SIG-M5 treated with dmso at 0.1 percent for 504 hours (cell line): ENCODE data around the gene MAG.

Experiments used
- DNase-seq: peaks from one replicate; lab custom pipeline; 2025; ENCODE audit not compliant: unreplicated experiment; lab: John Stamatoyannopoulos, UW

MAG gene

DNA sequence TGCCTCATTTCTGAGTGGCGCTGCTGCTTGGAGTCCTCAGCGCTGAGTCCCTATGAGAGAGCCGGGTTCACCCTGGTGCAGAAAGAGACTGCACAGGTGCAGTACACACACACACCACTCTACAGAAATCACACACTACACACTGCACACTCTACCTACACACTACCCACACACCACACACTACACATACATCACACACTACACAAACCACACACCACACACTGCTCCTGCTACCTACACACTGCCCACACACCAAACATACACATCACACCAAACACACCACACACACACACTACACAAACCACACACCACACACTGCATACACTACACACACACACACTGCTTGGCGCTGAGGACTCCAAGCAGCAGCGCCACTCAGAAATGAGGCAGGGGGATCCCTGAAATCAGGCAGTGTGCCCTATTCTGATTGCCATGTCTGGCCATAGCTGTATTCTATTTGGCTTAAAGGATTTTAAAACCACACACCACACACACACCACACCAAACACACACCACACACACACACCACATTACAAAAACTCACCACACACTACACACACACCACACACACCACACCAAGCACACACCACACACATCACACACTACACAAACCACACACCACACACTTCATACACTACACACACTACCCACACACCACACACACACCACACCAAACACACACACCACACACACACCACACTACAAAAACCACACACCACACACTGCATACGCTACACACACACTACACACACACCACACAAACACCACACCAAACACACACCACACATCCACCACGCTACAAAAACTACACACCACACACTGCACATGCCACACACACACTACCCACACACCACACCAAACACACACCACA, 4.9 kb downstream of the MAG start:
- no peak for DNase-seq

DNA sequence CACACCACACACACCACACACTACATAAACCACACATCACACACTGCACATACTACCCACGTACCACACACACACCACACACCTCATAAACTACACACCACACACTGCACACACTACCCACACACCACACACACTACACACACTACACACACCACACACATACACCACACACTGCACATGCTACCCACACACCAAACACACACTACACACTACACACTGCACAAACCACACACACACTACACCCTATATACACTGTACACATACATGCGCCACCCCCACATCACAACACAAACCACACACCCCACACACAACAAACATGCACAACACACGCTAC, 5.5 kb downstream of the MAG start:
- no peak for DNase-seq

DNA sequence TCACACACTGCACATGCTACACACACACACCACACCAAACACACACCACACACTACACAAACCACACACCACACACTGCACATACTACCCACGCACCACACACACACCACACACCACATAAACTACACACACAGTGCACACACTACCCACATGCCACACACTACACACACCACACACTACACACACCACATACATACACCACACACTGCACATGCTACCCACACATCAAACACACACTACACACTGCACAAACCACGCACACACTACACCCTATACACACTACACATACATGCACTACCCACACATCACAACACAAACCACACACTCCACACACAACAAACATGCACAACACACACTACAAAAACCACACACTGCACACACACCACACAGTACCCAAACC, 6.0 kb downstream of the MAG start:
- DNase-seq, result no peak

DNA sequence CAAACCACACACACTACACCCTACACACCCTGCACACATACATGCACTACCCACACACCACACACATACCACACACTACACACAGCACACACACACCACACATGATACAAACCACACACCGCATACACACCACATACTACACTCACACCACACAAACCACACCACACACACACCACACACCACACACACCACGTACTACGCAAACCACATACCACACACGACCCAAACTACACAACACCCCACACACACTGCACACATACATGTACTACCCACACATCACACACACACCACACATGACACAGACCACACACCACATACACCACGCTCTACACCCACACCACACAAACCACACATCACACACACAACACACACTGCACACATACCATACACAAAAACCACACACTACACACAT, 6.6 kb downstream of the MAG start:
- no peak for DNase-seq

DNA sequence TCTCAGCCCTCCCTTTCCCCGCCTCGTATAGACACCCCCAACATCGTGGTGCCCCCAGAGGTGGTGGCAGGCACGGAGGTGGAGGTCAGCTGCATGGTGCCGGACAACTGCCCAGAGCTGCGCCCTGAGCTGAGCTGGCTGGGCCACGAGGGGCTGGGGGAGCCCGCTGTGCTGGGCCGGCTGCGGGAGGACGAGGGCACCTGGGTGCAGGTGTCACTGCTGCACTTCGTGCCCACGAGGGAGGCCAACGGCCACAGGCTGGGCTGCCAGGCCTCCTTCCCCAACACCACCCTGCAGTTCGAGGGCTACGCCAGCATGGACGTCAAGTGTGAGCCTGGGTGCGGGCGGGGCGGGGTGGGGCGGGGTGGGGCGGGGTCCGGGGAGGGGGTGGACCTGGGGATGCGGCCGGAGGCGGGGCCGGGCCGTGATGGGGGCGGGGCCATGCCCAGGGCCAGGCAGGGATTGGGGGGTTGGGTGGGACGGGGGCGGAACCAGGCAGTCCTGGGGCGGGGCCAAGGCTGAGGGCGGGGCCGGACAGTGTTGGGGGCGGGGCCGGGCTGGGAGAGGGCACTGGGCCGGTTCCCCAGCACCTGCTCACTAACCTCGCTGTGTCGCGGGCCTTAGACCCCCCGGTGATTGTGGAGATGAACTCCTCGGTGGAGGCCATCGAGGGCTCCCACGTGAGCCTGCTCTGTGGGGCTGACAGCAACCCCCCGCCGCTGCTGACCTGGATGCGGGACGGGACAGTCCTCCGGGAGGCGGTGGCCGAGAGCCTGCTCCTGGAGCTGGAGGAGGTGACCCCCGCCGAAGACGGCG, 7.8 kb downstream of the MAG start:
- DNase-seq, result no peak

DNA sequence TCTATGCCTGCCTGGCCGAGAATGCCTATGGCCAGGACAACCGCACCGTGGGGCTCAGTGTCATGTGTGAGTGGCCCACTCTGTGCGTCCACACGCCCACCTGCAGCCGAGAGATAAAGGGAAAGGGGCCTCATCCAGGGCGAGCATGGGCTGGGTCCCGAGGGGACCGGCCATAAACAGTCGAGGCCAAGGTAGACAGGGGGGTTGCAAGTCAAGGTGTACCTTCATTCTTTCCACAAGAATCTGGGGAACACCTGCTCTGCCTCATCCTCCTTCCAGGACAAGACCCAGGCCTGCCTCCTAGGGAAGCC, 8.3 kb downstream of the MAG start:
- DNase-seq, result no peak

DNA sequence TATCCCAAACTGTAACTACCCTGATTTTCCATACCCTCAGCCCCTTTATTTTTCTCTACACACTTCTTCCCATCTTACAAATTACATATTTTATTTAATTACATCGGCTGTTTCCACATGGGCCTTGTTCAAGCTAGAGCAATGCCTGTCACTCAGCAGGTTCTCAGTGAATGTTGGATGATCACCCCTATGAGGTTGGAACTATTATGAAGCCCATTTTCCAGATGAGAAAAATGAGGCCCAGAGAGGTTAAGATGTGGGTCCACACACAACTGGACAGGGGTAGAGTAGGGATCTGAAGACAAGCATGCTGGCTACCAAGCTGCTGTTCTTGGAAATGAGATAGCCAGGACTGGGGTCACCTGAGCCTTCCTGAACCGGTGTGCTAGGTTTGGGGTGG, 10.0 kb downstream of the MAG start:
- DNase-seq, result no peak

DNA sequence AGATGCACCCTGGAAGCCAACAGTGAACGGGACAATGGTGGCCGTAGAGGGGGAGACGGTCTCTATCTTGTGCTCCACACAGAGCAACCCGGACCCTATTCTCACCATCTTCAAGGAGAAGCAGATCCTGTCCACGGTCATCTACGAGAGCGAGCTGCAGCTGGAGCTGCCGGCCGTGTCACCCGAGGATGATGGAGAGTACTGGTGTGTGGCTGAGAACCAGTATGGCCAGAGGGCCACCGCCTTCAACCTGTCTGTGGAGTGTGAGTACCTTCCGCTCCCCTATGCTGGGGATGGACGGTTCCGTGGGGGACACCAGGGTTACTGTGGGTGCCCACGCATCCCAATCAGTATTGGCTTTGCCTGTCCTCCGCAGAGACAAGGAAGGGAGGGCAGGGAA, 10.5 kb downstream of the MAG start:
- no peak for DNase-seq

DNA sequence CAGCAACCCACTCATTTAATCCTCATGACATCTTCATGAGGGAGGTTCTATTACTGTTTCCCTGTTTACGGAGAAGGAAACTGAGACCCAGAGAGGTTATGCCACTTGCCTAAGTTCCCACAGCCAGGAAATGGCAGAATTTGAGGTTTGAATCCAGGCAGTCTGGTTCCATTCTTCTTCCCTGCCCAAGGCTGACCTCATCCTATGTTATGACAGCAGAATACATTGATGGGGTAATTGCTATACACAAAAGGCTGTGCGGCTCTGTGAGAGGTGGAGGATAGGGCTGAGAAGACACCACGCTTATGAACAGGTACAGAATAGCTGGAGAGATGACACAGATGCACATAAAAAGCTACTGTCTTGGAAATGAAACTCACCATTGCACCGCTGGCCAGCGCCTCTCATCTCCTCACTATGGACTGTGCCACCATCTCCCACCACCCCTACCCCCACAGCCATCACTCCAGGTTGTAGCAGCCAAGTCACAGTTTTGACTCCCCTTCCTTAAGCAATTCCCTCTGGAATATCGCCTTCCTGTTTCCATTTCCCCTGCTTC, 11.5 kb downstream of the MAG start:
- DNase-seq, result no peak

DNA sequence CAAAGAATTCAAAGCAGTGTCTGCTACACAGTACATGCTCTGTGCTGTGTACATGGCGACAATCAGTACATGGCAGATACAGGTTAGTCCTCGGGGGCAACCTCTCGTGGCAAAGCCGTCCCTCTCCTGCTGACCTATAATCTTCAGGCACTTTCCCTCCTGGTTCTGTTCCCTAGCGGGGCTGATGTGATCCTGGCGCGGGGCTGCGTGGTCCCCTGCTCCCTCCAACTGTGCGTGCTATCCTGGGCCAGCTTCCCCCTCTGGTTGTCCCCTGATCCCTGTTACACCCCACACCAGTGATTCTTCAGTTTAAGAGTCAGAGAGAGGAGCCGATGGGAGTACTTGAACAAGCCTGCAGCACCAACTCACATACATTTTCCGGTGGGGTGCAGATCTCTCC, 12.1 kb downstream of the MAG start:
- no peak for DNase-seq

DNA sequence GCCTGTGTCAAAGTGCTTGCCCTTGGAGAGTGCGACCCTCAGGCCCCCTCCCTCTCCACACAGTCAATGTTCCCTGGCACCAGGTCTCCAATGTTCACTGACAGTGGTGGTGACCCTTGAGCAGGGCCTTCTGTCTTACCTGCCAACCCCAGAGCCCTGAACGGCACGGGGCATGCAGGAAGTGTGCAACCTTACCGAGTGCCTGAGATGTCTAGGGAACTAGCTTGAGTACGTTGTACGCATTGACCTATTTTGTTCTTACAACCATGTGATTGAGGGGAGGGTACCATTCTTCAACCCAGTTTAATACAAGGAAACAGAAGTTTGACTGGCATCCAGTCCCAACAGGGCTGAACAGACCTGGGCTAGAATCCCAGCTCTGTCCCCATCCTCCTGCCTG, 13.2 kb downstream of the MAG start:
- DNase-seq, result no peak

DNA sequence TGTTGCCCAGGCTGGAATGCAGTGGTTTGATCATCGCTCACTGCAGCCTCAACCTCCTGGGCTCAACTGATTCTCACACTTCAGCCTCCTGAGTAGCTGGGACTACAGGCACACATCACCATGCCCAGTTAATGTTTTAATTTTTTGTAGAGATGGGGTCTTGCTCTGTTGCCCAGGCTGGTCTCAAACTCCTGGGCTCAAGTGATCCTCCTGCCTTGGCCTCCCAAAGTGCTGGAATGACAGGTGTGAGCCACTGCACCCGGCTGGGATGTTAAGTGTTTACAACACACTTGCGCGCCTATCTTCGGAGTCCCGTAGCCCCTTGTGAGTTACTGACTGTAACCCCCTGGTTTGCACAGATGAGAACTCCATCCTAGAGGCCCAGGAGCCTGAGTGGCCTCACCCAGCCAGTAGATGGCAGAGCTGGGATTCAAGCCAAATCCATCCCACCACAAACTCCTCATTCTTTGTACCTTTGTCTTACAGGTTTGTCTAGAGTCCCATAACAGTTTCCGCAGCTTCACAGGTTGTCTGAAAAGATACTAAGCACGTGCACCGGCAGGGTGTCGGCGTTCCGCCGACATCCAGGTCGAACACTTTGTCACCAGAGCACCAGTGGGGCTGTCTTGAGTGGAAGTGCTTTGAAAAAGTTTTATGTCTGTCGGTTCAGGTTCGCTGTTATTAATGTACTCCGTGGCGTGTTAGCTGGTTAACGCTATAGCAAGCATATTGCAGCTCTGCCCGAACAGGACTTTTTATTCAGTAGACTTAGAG, 14.7 kb downstream of the MAG start:
- no peak for DNase-seq

DNA sequence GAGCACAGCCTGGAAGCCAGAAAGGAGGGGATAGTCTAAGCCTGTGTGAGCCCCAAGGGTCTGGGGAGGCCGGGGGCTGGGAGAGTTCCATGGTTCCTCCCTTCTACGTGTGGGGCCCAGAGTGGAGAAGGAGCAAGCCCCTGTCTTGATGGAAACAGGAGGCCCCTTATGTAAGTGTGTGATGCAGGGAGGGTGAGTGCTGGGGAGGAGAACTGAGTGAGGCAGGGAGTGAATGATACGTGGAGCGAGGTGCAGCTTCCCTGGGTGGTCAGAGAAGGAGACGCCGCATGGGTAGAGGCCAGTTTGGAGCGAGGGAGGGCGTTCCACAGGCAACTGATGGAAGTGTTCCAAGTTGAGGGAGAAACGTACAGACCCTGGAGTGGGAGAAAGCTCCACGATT, 16.0 kb downstream of the MAG start:
- DNase-seq, result no peak

DNA sequence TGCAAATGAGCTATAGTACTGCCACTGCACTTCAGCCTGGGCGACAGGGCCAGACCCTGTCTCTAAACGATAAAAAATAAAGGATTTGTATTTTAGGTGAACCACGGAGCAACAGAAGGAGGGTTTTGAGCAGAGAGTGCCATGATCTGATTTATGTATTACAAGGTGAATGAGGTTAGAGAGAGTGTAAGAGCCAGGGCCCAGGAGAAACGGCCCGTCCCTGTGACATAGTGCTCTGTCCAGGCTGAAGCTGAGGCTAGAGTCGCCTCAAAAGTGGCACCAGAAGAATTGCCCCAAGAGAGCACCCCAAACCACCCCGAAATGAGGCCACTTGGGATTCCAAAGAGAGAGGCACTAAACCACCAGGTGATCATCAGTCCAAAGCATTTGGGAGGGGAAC, 16.9 kb downstream of the MAG start:
- no peak for DNase-seq

DNA sequence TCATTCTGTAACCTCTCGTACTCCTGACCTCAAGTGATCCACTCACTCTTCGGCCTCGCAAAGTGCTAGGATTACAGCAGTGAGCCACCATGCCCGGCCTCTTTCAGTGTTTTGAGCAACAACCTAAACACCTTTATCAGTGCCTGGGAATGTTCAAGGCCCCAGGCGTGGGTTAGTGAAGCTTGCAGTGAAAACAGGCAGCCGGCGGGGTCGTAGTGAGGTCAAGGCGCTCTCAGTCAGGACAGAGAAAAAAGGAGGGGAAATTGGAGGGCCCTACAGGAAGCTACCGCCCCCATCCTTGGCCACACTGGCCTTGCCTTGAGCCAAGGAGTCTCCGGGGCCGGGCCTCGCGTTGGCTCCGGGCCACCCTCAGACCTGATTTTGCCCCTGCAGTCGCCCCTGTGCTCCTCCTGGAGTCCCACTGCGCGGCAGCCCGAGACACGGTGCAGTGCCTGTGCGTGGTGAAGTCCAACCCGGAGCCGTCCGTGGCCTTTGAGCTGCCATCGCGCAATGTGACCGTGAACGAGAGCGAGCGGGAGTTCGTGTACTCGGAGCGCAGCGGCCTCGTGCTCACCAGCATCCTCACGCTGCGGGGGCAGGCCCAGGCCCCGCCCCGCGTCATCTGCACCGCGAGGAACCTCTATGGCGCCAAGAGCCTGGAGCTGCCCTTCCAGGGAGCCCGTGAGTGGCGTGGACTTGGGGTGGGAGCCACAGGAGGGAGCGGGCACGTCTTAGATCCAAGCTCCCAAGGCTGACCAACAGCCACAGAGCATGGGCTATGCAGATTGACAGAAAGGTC, 17.7 kb downstream of the MAG start:
- DNase-seq, result no peak

DNA sequence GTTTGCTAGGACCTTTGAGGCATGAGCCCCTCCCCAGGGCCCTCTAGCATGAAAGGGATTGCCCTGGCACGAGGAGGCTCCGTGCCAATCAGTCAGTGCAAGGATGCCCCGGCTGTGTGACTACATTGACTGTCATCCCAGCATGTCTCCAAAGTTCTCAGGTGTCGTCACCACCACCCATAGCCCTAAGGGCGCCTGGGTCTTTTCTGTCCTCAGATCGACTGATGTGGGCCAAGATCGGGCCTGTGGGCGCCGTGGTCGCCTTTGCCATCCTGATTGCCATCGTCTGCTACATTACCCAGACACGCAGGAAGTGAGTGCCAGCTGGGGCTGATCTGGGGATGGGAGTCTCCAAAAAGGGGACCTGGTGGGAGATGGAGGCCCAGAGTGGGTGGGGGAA, 18.4 kb downstream of the MAG start:
- no peak for DNase-seq

DNA sequence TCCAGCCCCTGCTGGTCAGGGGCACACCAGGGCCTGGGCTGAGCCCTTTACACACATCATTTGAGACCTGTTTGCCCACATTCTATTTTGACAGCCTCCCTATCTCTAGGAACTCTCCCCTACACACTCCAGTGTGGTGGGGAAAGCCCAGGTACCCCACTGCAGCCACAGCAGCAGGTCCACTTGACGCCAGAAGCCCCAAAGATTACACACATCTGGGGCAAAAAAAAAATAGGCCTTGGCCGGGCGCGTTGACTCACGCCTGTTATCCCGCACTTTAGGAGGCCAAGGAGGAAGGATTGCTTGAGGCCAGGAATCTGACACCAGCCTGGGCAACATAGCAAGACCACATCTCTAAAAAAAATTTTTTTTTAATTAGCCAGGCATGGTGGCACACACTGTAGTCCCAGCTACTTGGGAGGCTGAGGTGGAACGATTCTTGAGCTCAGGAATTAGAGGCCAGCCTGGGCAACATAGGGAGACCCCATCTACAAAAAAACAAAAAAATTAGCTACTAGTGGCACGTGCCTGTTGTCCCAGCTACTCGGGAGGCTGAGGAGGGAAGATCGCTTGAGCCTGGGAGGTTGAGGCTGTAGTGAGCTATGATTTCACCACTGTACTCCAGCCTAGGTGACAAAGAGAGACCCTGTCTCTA, 19.0 kb downstream of the MAG start:
- no peak for DNase-seq

DNA sequence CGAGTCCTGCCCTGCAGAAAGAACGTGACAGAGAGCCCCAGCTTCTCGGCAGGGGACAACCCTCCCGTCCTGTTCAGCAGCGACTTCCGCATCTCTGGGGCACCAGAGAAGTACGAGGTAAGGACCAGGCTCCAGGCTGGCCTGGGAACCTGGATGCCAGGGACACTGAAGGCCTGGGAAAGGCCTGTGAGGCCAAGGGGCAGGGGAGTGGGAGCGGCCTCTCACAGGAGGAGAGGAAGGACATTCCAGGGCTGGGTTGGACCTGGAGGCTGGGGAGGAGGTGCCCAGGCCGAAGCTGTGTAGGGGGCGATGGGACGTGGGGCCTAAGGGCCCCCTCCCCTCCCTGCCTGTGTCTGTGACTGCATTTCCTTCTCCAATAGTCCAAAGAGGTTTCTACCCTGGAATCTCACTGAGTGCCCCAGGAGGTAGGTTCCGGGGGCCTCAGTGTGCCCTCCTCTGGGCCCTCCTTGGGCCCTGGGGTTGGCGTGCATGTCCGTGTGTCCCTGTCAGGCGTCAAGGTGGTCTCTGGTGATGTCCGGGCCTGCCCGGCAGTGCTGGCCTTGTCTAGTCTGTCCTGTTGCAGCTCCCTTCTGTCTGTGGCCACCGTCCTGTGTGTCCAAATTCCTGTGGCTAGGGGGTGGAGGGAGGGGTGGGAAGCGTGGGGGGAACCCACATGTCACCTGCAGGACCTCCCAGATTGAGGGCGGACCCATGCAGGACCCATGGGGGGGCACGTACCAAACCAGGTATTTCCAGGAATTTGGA, 20.1 kb downstream of the MAG start:
- no peak for DNase-seq

DNA sequence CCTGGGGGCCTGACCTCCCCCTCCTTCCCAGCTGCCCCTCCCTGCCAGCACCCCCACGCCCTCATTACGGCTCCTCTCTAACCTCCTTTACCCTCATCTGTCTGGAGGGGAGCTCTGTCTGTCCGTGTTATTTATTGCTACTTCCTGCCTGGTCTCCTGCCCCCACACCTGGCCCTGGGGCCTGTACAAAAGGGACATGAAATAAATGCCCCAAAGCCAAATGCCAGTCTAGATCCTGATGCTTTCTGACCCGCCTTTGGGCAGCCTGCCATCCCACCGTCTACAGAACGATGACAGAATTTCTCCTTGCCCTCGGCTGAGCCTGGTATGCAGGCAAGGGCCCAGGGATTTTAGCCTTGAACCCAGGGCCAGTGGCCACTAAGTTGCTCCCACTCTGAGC, 21.6 kb downstream of the MAG start:
- no peak for DNase-seq

DNA sequence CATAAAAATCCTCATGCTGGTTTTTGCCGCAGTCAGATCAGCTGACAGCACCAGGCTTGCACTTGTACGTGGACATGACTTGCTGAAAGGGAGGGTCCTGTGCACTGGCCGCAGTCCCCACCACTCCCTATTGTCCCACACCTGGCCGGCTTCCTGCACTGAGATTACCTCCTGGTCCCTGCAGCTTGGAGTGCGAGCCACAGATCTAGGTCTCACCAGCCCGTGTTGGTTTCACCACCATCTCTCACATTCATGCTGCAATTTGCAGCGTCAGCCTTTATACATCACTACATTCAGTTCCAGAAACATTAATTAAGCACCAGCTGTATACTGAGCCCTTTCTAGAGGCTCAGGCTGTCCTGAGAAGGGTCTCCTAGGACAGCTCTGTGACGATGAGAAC, 22.1 kb downstream of the MAG start:
- no peak for DNase-seq
